ENCODE measurements around the gene CCL7.

The CCL7 gene

DNA sequence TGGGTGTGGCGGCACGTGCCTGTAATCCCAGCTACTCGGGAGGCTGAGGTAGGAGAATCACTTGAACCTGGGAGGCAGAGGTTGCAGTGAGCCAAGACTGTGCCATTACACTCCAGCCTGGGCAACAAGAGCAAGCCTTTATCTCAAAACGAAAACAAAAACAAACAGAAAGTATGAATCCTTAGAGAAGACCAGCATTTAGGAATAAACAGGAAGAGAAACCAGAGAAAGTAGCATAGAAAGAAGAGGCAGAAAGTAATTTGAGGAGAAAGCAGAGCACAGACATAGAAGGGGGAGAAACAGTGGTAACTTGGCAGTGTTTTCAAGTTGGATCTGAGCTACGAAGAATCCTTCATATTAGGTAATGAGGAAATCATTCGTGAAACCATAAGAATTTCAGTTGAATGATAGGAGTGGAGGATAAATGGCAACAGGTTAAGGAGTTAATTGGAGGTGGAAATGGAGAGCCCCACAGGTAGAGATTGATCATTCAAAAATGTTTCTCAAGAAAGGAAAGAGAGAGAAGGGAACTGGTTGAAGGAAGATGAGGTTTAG lies 24.6 kb upstream of the CCL7 start:
- no peak for TF ChIP-seq GLIS3 (CRISPR knock-in tag; IDR thresholded peaks at IDR 0.05)
- TF ChIP-seq, protein P1, sequence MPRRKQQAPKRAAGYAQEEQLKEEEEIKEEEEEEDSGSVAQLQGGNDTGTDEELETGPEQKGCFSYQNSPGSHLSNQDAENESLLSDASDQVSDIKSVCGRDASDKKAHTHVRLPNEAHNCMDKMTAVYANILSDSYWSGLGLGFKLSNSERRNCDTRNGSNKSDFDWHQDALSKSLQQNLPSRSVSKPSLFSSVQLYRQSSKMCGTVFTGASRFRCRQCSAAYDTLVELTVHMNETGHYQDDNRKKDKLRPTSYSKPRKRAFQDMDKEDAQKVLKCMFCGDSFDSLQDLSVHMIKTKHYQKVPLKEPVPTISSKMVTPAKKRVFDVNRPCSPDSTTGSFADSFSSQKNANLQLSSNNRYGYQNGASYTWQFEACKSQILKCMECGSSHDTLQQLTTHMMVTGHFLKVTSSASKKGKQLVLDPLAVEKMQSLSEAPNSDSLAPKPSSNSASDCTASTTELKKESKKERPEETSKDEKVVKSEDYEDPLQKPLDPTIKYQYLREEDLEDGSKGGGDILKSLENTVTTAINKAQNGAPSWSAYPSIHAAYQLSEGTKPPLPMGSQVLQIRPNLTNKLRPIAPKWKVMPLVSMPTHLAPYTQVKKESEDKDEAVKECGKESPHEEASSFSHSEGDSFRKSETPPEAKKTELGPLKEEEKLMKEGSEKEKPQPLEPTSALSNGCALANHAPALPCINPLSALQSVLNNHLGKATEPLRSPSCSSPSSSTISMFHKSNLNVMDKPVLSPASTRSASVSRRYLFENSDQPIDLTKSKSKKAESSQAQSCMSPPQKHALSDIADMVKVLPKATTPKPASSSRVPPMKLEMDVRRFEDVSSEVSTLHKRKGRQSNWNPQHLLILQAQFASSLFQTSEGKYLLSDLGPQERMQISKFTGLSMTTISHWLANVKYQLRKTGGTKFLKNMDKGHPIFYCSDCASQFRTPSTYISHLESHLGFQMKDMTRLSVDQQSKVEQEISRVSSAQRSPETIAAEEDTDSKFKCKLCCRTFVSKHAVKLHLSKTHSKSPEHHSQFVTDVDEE (CRISPR knock-in tag; IDR thresholded peaks at IDR 0.05) = no peak
- TF ChIP-seq ISL1 (CRISPR knock-in tag; IDR thresholded peaks at IDR 0.05) = no peak
- TF ChIP-seq BACH2 (CRISPR knock-in tag; IDR thresholded peaks at IDR 0.05; ENCODE audit: borderline replicate concordance) = no peak
- TF ChIP-seq ZNF8 (CRISPR knock-in tag; IDR thresholded peaks at IDR 0.05) = no peak
- no peak for TF ChIP-seq OSR1 (CRISPR knock-in tag; IDR thresholded peaks at IDR 0.05)
- no peak for TF ChIP-seq ZFP30 (CRISPR knock-in tag; IDR thresholded peaks at IDR 0.05)
- no peak for TF ChIP-seq ZC3H10 (CRISPR knock-in tag; IDR thresholded peaks at IDR 0.05)
- TF ChIP-seq SNAI2 (CRISPR knock-in tag; IDR thresholded peaks at IDR 0.05) = no peak
- no peak for ATAC-seq

DNA sequence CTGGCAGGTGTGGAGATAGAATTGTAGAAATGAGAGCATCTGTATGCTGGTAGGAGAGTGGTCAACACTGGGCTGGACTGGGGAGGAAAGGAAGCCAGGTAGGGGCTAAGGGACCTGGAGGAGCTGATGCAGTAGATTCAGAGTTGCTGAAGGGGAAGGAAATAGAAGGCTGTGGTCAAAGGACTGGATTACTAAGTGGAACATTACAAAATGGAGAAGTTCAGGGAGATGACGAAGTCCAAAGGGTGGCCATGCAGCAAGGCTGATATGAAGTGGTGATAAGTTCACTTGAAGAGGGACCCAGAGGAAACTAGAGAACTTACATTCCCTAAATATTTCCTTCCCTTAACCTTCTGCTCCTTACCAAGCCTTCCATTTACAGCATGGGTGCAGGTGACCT lies 23.6 kb upstream of the CCL7 start:
- TF ChIP-seq PPARA (CRISPR knock-in tag; IDR thresholded peaks at IDR 0.05; ENCODE audit: borderline replicate concordance) = no peak
- TF ChIP-seq ARNTL (CRISPR knock-in tag; IDR thresholded peaks at IDR 0.05; ENCODE audit: borderline replicate concordance, low read depth) = no peak
- TF ChIP-seq OSR1 (CRISPR knock-in tag; IDR thresholded peaks at IDR 0.05) = no peak
- no peak for TF ChIP-seq CSDC2 (CRISPR knock-in tag; IDR thresholded peaks at IDR 0.05)
- TF ChIP-seq SNAI2 (CRISPR knock-in tag; IDR thresholded peaks at IDR 0.05) = no peak
- ATAC-seq = no peak

DNA sequence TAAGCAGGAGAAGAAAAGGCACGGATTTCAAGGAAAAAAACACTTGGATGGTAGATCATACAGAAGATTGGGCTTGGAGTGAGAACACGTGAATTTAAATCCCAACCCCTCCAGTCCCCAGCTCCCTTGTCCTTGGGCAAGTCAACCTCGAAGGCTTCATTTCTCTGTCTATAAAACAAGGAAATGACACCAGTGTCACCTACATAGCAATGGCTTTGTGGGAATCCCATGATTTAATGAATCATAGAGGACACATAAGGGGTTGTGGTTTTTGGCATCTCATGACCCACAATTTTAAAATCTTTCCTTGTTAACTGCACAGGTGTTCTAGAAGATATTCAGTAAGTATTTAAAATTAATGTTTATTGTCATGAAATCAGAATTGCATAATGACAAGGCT lies 23.1 kb upstream of the CCL7 start:
- no peak for ATAC-seq
- TF ChIP-seq ISL1 (CRISPR knock-in tag; IDR thresholded peaks at IDR 0.05) = no peak
- no peak for TF ChIP-seq BACH2 (CRISPR knock-in tag; IDR thresholded peaks at IDR 0.05; ENCODE audit: borderline replicate concordance)
- no peak for TF ChIP-seq GLIS3 (CRISPR knock-in tag; IDR thresholded peaks at IDR 0.05)

DNA sequence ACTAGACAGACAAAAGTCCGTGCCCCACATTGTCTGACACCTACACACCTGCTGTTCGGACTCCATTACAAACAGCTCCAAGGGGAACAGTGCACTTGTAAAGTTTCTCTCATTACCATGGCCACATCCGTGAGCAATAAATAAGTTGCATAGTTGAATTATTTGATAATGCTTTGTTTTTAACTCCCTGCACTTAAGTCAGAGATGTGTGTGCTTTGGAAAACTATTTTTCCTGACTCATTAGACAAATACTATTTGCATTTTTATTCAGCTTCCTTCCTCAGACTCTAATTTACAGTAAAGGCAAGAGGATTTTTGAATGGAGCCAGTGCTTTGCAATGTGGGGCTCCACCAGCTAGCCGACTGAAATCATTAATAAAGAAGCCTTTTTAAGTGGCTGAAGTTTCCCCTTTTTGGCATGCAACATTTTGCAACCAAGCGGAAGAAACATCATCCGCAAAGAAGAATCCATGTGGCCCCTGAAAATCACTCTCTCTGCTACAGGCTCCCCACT lies 21.5 kb upstream of the CCL7 start:
- ATAC-seq = peak; percentile 53
- peak; percentile 64 for TF ChIP-seq ISL1 (CRISPR knock-in tag; IDR thresholded peaks at IDR 0.05)
- TF ChIP-seq, protein P2, sequence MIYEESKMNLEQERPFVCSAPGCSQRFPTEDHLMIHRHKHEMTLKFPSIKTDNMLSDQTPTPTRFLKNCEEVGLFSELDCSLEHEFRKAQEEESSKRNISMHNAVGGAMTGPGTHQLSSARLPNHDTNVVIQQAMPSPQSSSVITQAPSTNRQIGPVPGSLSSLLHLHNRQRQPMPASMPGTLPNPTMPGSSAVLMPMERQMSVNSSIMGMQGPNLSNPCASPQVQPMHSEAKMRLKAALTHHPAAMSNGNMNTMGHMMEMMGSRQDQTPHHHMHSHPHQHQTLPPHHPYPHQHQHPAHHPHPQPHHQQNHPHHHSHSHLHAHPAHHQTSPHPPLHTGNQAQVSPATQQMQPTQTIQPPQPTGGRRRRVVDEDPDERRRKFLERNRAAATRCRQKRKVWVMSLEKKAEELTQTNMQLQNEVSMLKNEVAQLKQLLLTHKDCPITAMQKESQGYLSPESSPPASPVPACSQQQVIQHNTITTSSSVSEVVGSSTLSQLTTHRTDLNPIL (CRISPR knock-in tag; IDR thresholded peaks at IDR 0.05; ENCODE audit: low read depth) = no peak

DNA sequence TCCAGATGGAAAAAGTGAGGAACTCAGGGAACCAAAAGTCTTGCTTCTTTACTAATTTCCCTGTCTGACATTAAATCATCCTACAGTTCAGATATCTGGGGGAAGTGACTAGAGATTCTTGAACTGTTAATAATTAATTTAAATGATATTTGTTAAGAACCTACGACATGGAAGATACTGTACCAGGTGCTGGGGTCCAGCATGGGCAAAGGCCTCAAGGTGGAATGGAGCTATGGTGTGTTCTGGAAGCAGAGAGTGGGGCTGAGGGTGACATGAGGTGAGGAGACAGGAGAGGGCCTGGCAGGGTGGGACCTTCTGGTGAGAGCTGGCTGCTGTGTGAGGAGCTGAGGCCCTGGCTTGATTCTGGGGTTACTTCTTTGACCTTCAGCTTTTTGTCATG lies 21.0 kb upstream of the CCL7 start:
- TF ChIP-seq ZNF8 (CRISPR knock-in tag; IDR thresholded peaks at IDR 0.05) = no peak
- TF ChIP-seq, protein P2 (CRISPR knock-in tag; IDR thresholded peaks at IDR 0.05; ENCODE audit: low read depth) = no peak
- TF ChIP-seq CSDC2 (CRISPR knock-in tag; IDR thresholded peaks at IDR 0.05) = no peak
- no peak for TF ChIP-seq GLIS3 (CRISPR knock-in tag; IDR thresholded peaks at IDR 0.05)
- no peak for ATAC-seq

DNA sequence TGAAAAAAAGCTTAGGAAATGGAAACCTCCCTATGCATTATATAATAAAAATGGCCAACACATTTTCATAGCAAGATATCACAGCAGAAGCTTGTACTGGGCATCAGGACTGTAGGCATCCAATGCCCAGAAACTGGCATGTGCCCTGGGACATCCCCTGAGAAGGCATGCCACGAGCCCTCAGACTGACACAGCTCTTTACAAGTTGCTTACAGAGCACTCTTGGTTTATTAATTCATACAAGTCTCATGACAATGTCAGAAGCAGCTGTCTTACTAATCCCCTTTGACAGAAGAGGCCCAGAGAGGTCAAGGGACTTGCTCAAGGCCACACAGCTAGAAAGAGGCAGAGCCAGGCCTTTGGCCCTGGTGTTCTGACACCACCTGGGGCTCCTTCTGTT lies 20.5 kb upstream of the CCL7 start:
- ATAC-seq = no peak
- TF ChIP-seq, protein P1 (CRISPR knock-in tag; IDR thresholded peaks at IDR 0.05) = no peak
- TF ChIP-seq, protein P3, sequence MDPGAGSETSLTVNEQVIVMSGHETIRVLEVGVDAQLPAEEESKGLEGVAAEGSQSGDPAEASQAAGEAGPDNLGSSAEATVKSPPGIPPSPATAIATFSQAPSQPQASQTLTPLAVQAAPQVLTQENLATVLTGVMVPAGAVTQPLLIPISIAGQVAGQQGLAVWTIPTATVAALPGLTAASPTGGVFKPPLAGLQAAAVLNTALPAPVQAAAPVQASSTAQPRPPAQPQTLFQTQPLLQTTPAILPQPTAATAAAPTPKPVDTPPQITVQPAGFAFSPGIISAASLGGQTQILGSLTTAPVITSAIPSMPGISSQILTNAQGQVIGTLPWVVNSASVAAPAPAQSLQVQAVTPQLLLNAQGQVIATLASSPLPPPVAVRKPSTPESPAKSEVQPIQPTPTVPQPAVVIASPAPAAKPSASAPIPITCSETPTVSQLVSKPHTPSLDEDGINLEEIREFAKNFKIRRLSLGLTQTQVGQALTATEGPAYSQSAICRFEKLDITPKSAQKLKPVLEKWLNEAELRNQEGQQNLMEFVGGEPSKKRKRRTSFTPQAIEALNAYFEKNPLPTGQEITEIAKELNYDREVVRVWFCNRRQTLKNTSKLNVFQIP (CRISPR knock-in tag; IDR thresholded peaks at IDR 0.05; ENCODE audit: borderline replicate concordance, low read depth) = no peak
- TF ChIP-seq ZNF8 (CRISPR knock-in tag; IDR thresholded peaks at IDR 0.05) (no peak), TCF4 (CRISPR knock-in tag; IDR thresholded peaks at IDR 0.05; ENCODE audit: borderline replicate concordance) (no peak)

Measured in SK-N-SH treated with all-trans-retinoic acid at 6 μM for 48 hours (cell line).